Measurements from ENCODE around the gene TIPARP. TPM values are rescaled to one million over a fixed set of nuclear protein-coding genes. Genes with fewer than 3 reads are reported as not detected.

The TIPARP gene
- total and polyA plus RNA-seq, 2 of the 13 experiments (the other 11 are each of a cell fraction or from before 2014, with no cell fraction given): 7.3 to 19.7 TPM

DNA sequence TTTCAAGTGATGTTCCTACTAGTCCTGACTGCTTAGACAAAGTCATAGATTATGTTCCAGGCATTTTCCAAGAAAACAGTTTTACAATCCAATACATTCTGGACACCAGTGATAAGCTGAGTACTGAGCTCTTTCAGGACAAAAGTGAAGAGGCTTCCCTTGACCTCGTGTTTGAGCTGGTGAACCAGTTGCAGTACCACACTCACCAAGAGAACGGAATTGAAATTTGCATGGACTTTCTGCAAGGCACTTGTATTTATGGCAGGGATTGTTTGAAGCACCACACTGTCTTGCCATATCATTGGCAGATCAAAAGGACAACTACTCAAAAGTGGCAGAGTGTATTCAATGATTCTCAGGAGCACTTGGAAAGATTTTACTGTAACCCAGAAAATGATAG is 3.8 kb downstream of the TIPARP start:
- 0 out of 2 replicates have a peak overlapping the region, but pooled peaks have one; percentile 4 for H3K4me2 ChIP-seq (ENCODE audit: low read depth, low read length)
- no peak for ATAC-seq
- POLR2A ChIA-PET: interaction anchor here (1.1 kb wide), 1 partner anchor 123 kb away, joined by 3 read pairs; the partner anchor contains the start of gene SSR3

DNA sequence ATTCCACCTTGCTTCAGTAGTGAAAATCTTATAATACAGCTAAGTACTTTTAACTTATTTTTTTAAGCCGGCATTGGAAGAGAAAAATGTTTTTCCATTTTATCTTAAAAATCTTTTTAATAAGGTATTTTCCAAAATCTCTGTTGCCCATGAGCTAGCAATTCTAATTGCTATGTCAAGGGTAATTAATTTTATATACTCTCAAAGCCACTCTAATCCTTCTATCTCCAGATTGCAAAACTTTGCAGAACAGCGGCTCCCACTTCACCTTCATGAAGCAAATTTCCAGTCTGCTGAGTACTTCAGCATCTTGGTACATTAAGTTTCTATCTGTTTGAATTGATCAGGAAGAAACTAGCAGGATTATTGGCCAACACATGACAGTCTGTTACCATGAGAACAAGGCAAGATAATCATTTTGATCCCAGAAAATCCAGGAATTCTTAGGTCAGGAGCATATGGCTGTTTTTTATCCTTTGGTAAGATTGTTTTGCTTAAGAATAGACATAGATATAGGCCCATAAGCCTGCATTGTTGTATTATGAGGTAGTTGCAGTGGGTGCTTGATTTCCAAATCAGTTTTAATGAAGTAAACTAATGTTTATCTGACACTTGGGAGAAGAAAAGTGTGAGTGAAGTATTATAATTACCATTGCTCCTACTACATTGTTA is 6.0 kb downstream of the TIPARP start:
- Histone ChIP-seq H3K4me1 (ENCODE audit: insufficient read depth, low read length) (peaks cover 72% of the 10 kb centered on the region), H3K79me2 (ENCODE audit: insufficient read depth, low read length) (peaks cover 98% of the 10 kb centered on the region), H3K4me3 (replicated peaks in 1 of 3; ENCODE audit: insufficient read depth in 1 of 3, low read depth in 2 of 3, low read length in 3 of 3) (no peak overlapping the region), H3K9me3 (ENCODE audit: low read length) (no peaks in the 10 kb centered on the region), H3K27ac (ENCODE audit: extremely low read length, insufficient read depth, low read length) (peak overlapping the region; percentile 60), H4K20me1 (ENCODE audit: insufficient read depth, low read length) (peaks cover 41% of the 10 kb centered on the region), H3K27me3 (ENCODE audit: control insufficient read depth in 1 of 2, insufficient read depth in 2 of 2, low read length in 2 of 2) (no peaks in the 10 kb centered on the region), H3K9ac (ENCODE audit: insufficient read depth, low read depth, low read length) (no peak overlapping the region), H3K36me3 (replicated peaks in 1 of 2; ENCODE audit: control insufficient read depth in 1 of 2, insufficient read depth in 2 of 2, low read length in 2 of 2) (peaks cover 4 to 32% of the 10 kb centered on the region in 2 experiments; a peak in 4 of 5 replicates), H3K4me2 (ENCODE audit: low read depth, low read length) (peak overlapping the region; percentile 25; the same call in 1 of the 2 replicates), H2AFZ (ENCODE audit: low read length) (no peak overlapping the region)
- DNase-seq (ENCODE audit: low spot score) (no peak), ATAC-seq (no peak), FAIRE-seq (no peak)
- 99% methylated on average over 2 of the region's 2 CpGs for WGBS (ENCODE audit: low lambda C conversion rate)
- intact Hi-C loops (cut with micrococcal nuclease; ENCODE audit: unreplicated experiment) (no loop called here), in situ Hi-C loops (cut with HindIII; ENCODE audit: extremely low pct_ligation_motif_present, low pct_unique_long_range_greater_than_20kb) (no loop called here)
- ChIA-PET POLR2A (no interaction called here), CTCF (ENCODE audit: low intra/inter-chr PET ratio, low total read pairs) (no interaction called here)
- BruUV-seq (replicated peaks): no TSS peak
- TF ChIP-seq JDP2 (CRISPR knock-in tag; IDR thresholded peaks at IDR 0.05; ENCODE audit: borderline replicate concordance) (no peak), SMYD3 (CRISPR knock-in tag; IDR thresholded peaks at IDR 0.05) (no peak), TRIM24 (CRISPR knock-in tag; IDR thresholded peaks at IDR 0.05) (no peak), TAF1 (CRISPR knock-in tag; IDR thresholded peaks at IDR 0.05) (no peak), NR2F1 (CRISPR knock-in tag; IDR thresholded peaks at IDR 0.05) (no peak), RFX1 (IDR thresholded peaks at IDR 0.05) (no peak), SUZ12 (IDR thresholded peaks at IDR 0.05; ENCODE audit: low read depth, low read length) (no peak), PTBP1 (IDR thresholded peaks at IDR 0.05; ENCODE audit: low read depth, low read length, poor library complexity, severe bottlenecking) (no peak), ZNF788 (CRISPR knock-in tag; IDR thresholded peaks at IDR 0.05; ENCODE audit: borderline replicate concordance) (no peak), ZNF17 (CRISPR knock-in tag; IDR thresholded peaks at IDR 0.05) (no peak)
- TF ChIP-seq, protein P1, sequence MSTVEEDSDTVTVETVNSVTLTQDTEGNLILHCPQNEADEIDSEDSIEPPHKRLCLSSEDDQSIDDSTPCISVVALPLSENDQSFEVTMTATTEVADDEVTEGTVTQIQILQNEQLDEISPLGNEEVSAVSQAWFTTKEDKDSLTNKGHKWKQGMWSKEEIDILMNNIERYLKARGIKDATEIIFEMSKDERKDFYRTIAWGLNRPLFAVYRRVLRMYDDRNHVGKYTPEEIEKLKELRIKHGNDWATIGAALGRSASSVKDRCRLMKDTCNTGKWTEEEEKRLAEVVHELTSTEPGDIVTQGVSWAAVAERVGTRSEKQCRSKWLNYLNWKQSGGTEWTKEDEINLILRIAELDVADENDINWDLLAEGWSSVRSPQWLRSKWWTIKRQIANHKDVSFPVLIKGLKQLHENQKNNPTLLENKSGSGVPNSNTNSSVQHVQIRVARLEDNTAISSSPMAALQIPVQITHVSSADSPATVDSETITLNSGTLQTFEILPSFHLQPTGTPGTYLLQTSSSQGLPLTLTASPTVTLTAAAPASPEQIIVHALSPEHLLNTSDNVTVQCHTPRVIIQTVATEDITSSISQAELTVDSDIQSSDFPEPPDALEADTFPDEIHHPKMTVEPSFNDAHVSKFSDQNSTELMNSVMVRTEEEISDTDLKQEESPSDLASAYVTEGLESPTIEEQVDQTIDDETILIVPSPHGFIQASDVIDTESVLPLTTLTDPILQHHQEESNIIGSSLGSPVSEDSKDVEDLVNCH (CRISPR knock-in tag; IDR thresholded peaks at IDR 0.05): no peak

More for the DNA sequence above, 3.8 kb downstream of the TIPARP start:
- H3K27ac ChIP-seq (ENCODE audit: extremely low read length, insufficient read depth, low read length): no peak overlapping the region
- BruUV-seq (replicated peaks): no TSS peak
- in situ Hi-C loops (cut with HindIII; ENCODE audit: extremely low pct_ligation_motif_present, low pct_unique_long_range_greater_than_20kb) (loop anchor here (10.0 kb wide), 3 partner anchors 123 to 457 kb away; partner anchors contain the start of gene SSR3), intact Hi-C loops (cut with micrococcal nuclease; ENCODE audit: unreplicated experiment) (loop anchor here (10.0 kb wide), 2 partner anchors 147 to 523 kb away; partner anchors contain the start of gene LEKR1)
- 93% methylated on average over 2 of the region's 2 CpGs for WGBS (ENCODE audit: low lambda C conversion rate)
- no peak for TF ChIP-seq ATRX (CRISPR knock-in tag; IDR thresholded peaks at IDR 0.05; ENCODE audit: borderline replicate concordance)
- no peak for TF ChIP-seq HMG20B (CRISPR knock-in tag; conservative IDR thresholded peaks at IDR 0.05)
- no peak for TF ChIP-seq GLMP (CRISPR knock-in tag; IDR thresholded peaks at IDR 0.05; ENCODE audit: borderline replicate concordance)
- no peak for TF ChIP-seq TCF7L2 (IDR thresholded peaks at IDR 0.05; ENCODE audit: low read depth, low read length)
- no peak for TF ChIP-seq SALL1 (CRISPR knock-in tag; IDR thresholded peaks at IDR 0.05)
- peaks cover 83% of the 10 kb centered on the region for H3K79me2 ChIP-seq (ENCODE audit: insufficient read depth, low read length)
- FAIRE-seq (no peak), DNase-seq (ENCODE audit: low spot score) (no peak)
- no peaks in the 10 kb centered on the region for H3K9me3 ChIP-seq (ENCODE audit: low read length)
- H3K27me3 ChIP-seq (ENCODE audit: control insufficient read depth in 1 of 2, insufficient read depth in 2 of 2, low read length in 2 of 2): no peaks in the 10 kb centered on the region
- CTCF ChIA-PET (ENCODE audit: low intra/inter-chr PET ratio, low total read pairs): no interaction called here
- H3K9ac ChIP-seq (ENCODE audit: insufficient read depth, low read depth, low read length): no peak overlapping the region
- H3K4me3 ChIP-seq (replicated peaks in 1 of 3; ENCODE audit: insufficient read depth in 1 of 3, low read depth in 2 of 3, low read length in 3 of 3): no peak overlapping the region
- peaks cover 4 to 32% of the 10 kb centered on the region in 2 experiments; a peak in 4 of 5 replicates for H3K36me3 ChIP-seq (replicated peaks in 1 of 2; ENCODE audit: control insufficient read depth in 1 of 2, insufficient read depth in 2 of 2, low read length in 2 of 2)
- H4K20me1 ChIP-seq (ENCODE audit: insufficient read depth, low read length): peaks cover 36% of the 10 kb centered on the region
- H2AFZ ChIP-seq (ENCODE audit: low read length): no peak overlapping the region
- peaks cover 65% of the 10 kb centered on the region for H3K4me1 ChIP-seq (ENCODE audit: insufficient read depth, low read length)
